Upper lobe of left lung (tissue), 6 donors: ENCODE results near the gene TAGLN3. TPM values are rescaled to one million over a fixed set of nuclear protein-coding genes. Genes with fewer than 3 reads are reported as not detected.

ENCODE experiments used
- ATAC-seq, 2 donors: fragments of 200-7000 bp; cut with Tn5 transposase; one replicate each; pipeline ENCODE4 v1.9.1; 2022; ENCODE audit warnings: mild to moderate bottlenecking in 2 of 2, moderate library complexity in 2 of 2; ENCODE audit not compliant: low FRiP score in 2 of 2
- DNase-seq, 2 donors: peaks; one replicate each; pipeline ENCODE4 v3.0.0-alpha.2; 2019 to 2020
- H3K27ac ChIP-seq, 4 donors: fragments of 200-600 bp; sonication (generic); one replicate each; pipeline ENCODE4 v1.5.1; 2016 to 2019
- H3K27me3 ChIP-seq, 4 donors: fragments of 200-600 bp; sonication (generic); one replicate each; pipeline ENCODE4 v1.5.1; 2017 to 2019
- H3K36me3 ChIP-seq, 4 donors: fragments of 200-600 bp; sonication (generic); one replicate each; pipeline ENCODE4 v1.5.1; 2016 to 2019
- H3K4me1 ChIP-seq, 4 donors: fragments of 200-600 bp; sonication (generic); one replicate each; pipeline ENCODE4 v1.5.1; 2018 to 2019
- H3K4me3 ChIP-seq, 4 donors: fragments of 200-600 bp; sonication (generic); one replicate each; pipeline ENCODE4 v1.5.1; 2017 to 2019; ENCODE audit warnings: mild to moderate bottlenecking in 2 of 4, moderate library complexity in 1 of 4
- H3K9me3 ChIP-seq, 4 donors: fragments of 200-600 bp; sonication (generic); one replicate each; pipeline ENCODE4 v1.5.1; 2018 to 2019
- EP300 ChIP-seq, 4 donors: sonication (generic); formaldehyde crosslinking; IDR thresholded peaks; one replicate each; pipeline ENCODE4 v1.5.1; 2017; ENCODE audit warnings: antibody characterized with exemption in 4 of 4, control low read depth in 2 of 4
- POLR2A ChIP-seq, 4 donors: fragments of 450-650 bp; IDR thresholded peaks; one replicate each; pipeline ENCODE4 v1.5.1; 2016 to 2017; ENCODE audit warnings: antibody characterized with exemption in 4 of 4, mild to moderate bottlenecking in 2 of 4
- POLR2AphosphoS5 ChIP-seq, 2 donors: sonication (generic); formaldehyde crosslinking; IDR thresholded peaks; one replicate each; pipeline ENCODE4 v1.5.1; 2017; ENCODE audit warnings: antibody characterized with exemption in 2 of 2
- WGBS, 2 donors: methylation state at CpG; one replicate each; pipeline ENCODE4 v1.1.5; 2017 to 2018; 5-methylcytosine and 5-hydroxymethylcytosine counted together
- total RNA-seq, 6 donors: library from RNA; depleted of rRNA in 4 of 6; stranded (reverse); fragments of >200 nt in 4 of 6; gene quantifications; one replicate each; pipeline versions ENCODE4 v1.1.0 to v1.2.1, GENCODE V29; 2016 to 2021
- TF ChIP-seq, protein P1 (sequence below), 6 experiments: fragments of 450-650 bp in 4 of 6; fragments of 200-600 bp in 2 of 6; sonication (generic) in 2 of 6; IDR thresholded peaks; one replicate each; pipeline ENCODE4 v1.5.1; 2016 to 2019; ENCODE audit warnings: antibody characterized with exemption in 6 of 6
- donor health status: DM: no; HTN: no; CAD: no; lungs with moderate emphysema.
- donor health status: DM: no; HTN: yes; CAD: no; lungs with severe emphysema.

Gene TAGLN3
- total RNA-seq, 6 donors from 2014 or later: 1.5 TPM; not detected in 5

GRCh38 chr3:111952866-111953450, 45.8 kb upstream of the TAGLN3 start:
- Histone ChIP-seq H3K4me3 (no peak overlapping the region), H3K4me1 (no peaks in the 10 kb centered on the region), H3K9me3 (no peaks in the 10 kb centered on the region), H3K27ac (no peak overlapping the region), H3K36me3 (peaks cover 0 to 17% (median 0%) of the 10 kb centered on the region in 4 donors), H3K27me3 (no peaks in the 10 kb centered on the region)
- DNase-seq (no peak), ATAC-seq (no peak)
- TF ChIP-seq POLR2A (IDR thresholded peaks at IDR 0.05): no peak
- TF ChIP-seq POLR2AphosphoS5 (IDR thresholded peaks at IDR 0.05): no peak
- TF ChIP-seq EP300 (IDR thresholded peaks at IDR 0.05): no peak
- TF ChIP-seq, protein P1, sequence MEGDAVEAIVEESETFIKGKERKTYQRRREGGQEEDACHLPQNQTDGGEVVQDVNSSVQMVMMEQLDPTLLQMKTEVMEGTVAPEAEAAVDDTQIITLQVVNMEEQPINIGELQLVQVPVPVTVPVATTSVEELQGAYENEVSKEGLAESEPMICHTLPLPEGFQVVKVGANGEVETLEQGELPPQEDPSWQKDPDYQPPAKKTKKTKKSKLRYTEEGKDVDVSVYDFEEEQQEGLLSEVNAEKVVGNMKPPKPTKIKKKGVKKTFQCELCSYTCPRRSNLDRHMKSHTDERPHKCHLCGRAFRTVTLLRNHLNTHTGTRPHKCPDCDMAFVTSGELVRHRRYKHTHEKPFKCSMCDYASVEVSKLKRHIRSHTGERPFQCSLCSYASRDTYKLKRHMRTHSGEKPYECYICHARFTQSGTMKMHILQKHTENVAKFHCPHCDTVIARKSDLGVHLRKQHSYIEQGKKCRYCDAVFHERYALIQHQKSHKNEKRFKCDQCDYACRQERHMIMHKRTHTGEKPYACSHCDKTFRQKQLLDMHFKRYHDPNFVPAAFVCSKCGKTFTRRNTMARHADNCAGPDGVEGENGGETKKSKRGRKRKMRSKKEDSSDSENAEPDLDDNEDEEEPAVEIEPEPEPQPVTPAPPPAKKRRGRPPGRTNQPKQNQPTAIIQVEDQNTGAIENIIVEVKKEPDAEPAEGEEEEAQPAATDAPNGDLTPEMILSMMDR (IDR thresholded peaks at IDR 0.05): no peak
- WGBS, 2 donors: 81 to 87% methylated on average over 6 of the region's 6 CpGs

GRCh38 chr3:111954228-111954990, 44.3 kb upstream of the TAGLN3 start:
- H3K36me3 ChIP-seq: peaks cover 0 to 12% (median 0%) of the 10 kb centered on the region in 4 donors
- no peak overlapping the region for H3K4me3 ChIP-seq
- WGBS, 2 donors: 57 to 62% methylated on average over 6 of the region's 6 CpGs
- H3K27me3 ChIP-seq: no peaks in the 10 kb centered on the region
- DNase-seq (no peak), ATAC-seq (no peak)
- no peak for TF ChIP-seq POLR2AphosphoS5 (IDR thresholded peaks at IDR 0.05)
- TF ChIP-seq POLR2A (IDR thresholded peaks at IDR 0.05): no peak
- TF ChIP-seq, protein P1 (IDR thresholded peaks at IDR 0.05): no peak
- TF ChIP-seq EP300 (IDR thresholded peaks at IDR 0.05): no peak
- H3K9me3 ChIP-seq: no peaks in the 10 kb centered on the region
- no peak overlapping the region for H3K27ac ChIP-seq
- H3K4me1 ChIP-seq: no peaks in the 10 kb centered on the region

- 95 to 100% methylated on average over 1 of the region's 1 CpG for WGBS, 2 donors
- no peak for DNase-seq
- Histone ChIP-seq H3K4me1 (no peaks in the 10 kb centered on the region), H3K27me3 (no peaks in the 10 kb centered on the region), H3K4me3 (no peak overlapping the region), H3K9me3 (no peaks in the 10 kb centered on the region), H3K27ac (no peak overlapping the region), H3K36me3 (peaks cover 0 to 10% (median 0%) of the 10 kb centered on the region in 4 donors)
- TF ChIP-seq EP300 (IDR thresholded peaks at IDR 0.05): no peak
- TF ChIP-seq, protein P1 (IDR thresholded peaks at IDR 0.05): no peak
- no peak for TF ChIP-seq POLR2AphosphoS5 (IDR thresholded peaks at IDR 0.05)
- no peak for TF ChIP-seq POLR2A (IDR thresholded peaks at IDR 0.05)
- no peak for ATAC-seq
Observed at GRCh38 chr3:111955876-111956275, 42.8 kb upstream of the TAGLN3 start.

DNA sequence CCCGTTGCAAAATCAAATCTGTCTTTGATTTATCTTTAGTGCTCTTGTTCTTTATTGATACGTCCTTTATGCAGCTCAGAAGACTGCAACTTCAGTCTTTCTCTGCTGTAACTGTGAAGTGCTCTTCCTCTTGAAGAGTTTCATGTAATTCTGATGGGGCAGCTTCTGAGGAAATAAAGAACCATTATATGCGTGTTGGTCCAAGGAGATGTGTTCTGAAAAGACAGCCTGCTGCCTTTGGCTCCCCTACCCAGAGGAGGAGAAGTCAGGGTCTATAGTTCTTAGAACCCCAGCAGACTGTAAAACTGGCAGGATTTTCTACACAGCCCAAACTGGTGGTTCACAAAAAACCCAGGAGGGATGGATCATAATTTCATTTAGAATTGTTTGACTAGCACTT, 42.3 kb upstream of the TAGLN3 start:
- ATAC-seq (no peak), DNase-seq (no peak)
- Histone ChIP-seq H3K4me3 (no peak overlapping the region), H3K36me3 (peaks cover 0 to 10% (median 0%) of the 10 kb centered on the region in 4 donors), H3K9me3 (no peaks in the 10 kb centered on the region), H3K27ac (no peak overlapping the region), H3K4me1 (no peaks in the 10 kb centered on the region), H3K27me3 (no peaks in the 10 kb centered on the region)
- TF ChIP-seq, protein P1 (IDR thresholded peaks at IDR 0.05): no peak
- no peak for TF ChIP-seq POLR2AphosphoS5 (IDR thresholded peaks at IDR 0.05)
- no peak for TF ChIP-seq EP300 (IDR thresholded peaks at IDR 0.05)
- no peak for TF ChIP-seq POLR2A (IDR thresholded peaks at IDR 0.05)
- WGBS, 2 donors: 84 to 92% methylated on average over 3 of the region's 3 CpGs
